GM21619 (cell line): ENCODE data around the gene PGLYRP3.
"Not testable (repeated sequence)": the region's sequence is repeated elsewhere in the genome, so short reads cannot be mapped to it uniquely, and the experiment has no call there.

ENCODE experiments used
- ATAC-seq: cut with Tn5 transposase; IDR thresholded peaks from one replicate; pipeline ENCODE4 v1.9.1; 2021; ENCODE audit not compliant: unreplicated experiment

PGLYRP3 gene

DNA sequence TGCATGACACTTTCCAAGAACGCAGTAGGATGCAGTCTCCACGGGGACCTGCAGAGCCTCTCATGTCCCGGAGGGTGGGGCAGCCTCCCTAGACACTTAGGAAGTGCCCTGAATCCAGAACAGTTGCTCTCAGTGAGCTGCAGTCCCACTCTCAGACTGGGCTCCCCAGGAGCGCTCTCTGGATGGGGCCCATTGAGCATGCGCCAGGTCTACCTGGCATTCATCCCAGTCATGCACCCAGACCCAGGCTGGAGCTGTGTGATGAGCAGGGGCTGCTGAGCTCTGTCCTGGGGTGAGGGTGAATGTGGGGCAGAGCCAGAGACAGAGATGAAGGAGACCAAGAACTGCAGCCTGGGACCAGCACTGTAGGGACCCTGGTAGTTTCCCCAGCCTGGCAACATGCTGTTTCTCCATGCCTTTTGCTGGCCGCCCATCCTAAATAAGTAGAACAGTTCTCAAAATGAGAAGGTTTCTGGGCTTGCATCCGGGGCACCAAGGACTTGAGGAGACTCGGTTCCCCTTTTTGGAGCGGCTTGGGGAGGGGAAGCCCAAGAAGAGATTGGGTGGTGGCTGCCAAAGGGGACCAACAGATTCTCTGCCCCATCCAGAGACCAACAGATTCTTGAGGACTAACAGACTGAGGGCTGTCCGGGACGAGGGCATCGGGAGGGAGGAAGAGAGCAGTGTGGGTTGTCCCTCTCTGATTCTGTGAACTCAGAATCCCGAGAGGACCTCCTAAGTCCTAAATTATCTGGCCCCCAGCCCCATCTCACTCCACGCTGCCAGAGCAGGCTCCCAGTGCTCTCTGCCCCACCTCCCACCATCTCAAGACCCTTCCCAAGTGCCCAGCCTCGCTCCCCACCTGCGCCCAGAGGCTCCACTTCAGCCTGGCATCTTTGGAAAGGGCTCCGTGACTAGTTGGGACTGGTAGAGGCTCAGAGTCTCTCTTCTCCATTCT is 36.9 kb upstream of the PGLYRP3 start:
- no peak for ATAC-seq

GRCh38 chr1:153348511-153349362 is 36.0 kb upstream of the PGLYRP3 start, which contains the start of gene PGLYRP4:
PGLYRP4 (minus strand) TSS chr1:153348841; CDS start chr1:153347932, 909 bp downstream.
- ATAC-seq: no peak

- no peak for ATAC-seq
Observed at GRCh38 chr1:153347856-153348255, 35.1 kb upstream of the PGLYRP3 start.

- not testable (repeated sequence) for ATAC-seq
Observed at GRCh38 chr1:153347049-153347448, 34.3 kb upstream of the PGLYRP3 start.

DNA sequence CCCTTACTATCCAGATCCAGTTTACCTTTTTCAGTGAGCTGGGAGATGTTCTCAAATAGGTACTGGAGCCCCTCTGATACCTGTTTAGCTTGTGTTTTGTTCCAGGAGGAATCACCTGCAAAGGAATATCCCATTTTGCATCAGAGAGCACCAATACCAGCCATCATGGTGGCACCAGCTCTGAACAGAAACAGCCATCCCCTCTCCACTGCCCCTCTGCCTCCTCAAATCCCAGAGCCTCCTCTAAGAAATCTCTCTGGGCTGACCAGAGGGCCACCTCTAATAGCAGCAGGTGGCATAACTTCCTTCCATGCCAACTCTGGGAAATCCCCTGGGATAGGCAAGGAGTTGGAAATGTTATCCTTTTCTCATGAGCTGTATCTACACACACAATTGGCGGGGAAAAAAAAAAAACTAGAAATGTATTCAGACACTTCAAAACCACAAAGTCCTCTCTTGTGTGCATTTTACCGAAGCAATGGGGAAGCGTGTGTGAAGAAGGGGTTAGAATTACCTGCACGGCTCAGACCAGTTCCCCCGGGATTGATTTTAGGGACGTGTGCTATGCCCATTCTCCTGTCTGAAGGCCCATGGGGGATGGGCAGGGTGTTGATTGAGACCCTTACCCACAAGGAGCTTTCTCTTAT is 33.4 kb upstream of the PGLYRP3 start:
- ATAC-seq: no peak

DNA sequence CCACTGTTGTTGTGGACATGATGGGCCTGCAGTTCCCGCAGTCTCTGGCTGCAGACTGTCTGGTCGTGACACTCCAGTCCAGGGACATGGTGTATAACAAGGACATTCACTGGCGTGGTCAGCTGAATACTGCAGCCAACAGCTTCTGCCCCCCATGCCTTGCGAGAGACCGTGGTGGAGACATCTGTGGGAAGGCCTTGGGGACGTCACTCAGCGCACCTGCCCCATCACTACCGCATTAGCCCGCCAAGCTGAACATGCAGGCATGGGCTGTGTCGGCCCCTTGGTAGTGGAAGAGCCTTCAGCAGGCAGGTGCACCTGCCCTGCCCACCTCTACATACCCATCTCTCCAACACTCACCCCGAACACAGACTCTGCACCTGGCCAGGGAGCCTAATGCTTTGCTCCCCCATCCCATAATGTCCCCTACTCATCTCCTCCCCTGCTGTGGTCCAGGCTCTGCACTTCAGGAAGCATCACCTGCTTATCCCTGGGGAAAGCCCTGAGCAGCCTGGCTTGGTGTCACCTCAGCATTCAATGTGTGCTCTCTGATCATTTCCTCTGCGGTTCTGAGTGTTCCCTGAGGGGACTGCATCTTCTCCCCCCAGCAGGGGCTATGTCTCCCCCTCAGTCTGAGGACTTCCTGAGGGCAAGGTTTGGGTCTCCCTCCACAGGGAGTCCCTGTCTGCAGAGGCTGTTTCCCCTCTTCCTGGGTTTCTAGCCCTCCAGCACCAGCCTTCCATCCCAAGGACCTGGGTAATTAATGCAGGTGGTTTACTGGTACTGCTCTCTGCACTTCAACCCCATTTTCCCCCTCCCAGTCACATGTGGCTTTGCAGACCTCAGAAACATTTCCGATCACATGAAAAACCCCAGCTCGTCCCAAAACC is 32.7 kb upstream of the PGLYRP3 start:
- ATAC-seq: no peak

DNA sequence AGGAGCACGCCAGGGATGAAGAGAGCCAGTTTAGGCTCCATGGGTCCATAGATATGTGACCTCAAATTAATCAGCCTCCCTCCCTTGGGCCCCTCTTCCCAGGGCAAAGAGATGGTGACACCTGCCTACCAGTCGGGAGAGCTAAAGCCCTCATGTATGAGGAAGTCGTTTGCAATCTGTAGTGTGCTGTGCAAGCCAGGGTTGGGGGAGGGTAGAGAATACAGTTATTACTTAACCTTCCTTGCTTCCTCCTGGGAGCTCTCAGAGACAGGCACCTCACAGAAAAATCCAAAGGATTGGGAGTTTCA is 31.9 kb upstream of the PGLYRP3 start:
- ATAC-seq: no peak

GRCh38 chr1:153343811-153344717 is 31.3 kb upstream of the PGLYRP3 start:
- ATAC-seq: no peak

- no peak for ATAC-seq
Observed at GRCh38 chr1:153343040-153343681, 30.4 kb upstream of the PGLYRP3 start.

DNA sequence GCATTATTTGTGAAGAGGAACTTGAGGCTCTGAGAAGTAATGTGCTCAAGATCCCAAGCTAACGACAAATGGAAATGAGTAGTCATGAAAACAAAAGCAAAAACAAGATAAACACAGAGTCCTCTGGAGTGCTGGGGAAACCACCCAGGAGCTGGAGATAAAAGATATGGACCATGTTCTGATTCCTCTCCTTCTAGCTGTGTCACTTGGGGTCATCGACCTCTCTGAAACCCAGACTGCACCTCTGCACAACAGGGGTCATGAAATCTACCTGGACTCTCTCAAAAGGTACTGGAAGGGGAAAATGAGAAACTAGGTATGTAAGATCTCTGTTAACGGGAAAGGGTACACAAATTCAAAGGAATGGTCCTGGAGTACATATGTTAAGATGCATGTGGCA is 29.4 kb upstream of the PGLYRP3 start:
- ATAC-seq: no peak

DNA sequence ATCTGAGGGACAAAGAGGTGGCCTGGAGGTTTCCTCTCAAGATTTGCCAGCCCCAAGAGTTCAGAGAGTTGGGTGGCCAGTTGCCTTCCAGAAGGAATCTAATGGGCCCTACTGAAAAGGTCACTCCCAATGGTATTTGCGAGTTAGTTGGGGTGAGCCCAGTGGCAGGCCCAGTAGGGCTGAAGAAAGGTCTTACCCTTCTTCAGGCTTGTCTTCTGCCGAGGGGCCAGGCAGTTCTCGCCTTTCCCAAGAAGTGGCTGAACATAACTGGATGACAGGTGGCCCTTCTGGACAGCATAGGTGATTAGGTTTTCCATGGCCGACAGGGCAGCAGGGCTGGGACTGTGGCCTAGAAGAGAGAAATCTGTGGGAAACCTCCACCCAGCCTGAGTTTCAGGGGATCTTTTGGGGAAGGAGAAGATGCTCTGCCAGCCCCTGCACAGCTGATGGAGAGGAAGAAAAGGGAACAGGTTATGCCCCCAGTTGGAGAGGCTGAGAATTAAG is 28.7 kb upstream of the PGLYRP3 start:
- ATAC-seq: no peak

DNA sequence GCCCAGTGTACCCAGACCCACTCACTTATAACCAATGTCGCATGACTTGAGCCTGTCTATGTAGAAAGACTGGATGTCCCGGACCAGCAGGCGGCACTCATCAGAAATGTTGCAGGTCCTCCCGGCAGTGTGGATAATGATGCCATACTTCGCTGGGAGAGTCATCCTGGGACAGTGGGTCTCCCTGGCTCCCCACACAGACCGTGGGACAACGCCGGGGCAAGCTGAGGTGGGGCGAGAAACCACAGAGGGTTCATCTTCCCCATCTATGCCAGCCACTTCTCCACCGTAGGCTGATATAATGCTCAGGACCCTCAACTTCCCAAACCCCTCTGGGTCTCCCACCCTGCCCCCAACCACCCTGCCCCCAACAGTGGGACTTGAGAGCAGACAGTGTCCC is 27.6 kb upstream of the PGLYRP3 start:
- ATAC-seq: no peak

GRCh38 chr1:153339802-153340201 is 27.1 kb upstream of the PGLYRP3 start:
- no peak for ATAC-seq

DNA sequence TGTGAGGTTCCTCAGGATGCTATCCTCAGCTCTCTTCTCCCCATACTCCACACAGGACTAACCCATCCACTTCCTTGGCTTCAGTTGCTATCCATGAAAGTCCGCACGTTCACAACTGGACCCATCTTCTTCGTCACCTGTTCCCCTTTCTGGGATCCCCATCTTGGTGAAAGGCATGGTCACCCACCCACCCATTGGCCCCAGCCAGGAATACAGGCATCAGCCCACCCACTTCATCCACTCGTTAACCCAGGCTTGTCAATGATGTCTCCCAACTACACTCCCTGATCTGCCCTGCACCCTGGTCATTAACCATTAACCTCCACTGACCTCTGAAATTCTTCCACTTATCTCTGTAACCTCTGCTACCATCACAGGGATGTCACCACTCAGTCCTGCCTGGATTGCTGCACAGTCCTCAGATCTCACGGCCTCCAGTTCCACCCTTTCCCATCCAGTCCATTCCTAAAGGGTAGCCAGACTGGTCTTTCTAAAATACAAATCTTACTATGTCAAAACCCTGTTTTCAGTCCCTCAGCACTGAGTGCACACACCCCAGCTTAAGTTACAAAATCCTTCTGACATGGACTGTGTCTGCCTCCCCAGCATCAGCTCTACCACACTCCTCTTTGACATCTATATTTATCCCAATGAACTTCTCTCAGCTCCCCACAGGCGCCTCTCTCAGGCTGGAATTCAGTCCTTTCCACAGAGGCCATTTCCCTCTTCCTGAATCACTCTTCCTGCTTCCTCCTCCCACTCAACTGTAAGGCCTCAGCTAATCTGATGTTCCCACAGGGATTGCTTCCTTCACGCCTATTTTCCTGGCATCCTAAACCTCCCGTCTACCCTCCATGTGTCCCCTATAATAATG is 25.5 kb upstream of the PGLYRP3 start:
- ATAC-seq: no peak

DNA sequence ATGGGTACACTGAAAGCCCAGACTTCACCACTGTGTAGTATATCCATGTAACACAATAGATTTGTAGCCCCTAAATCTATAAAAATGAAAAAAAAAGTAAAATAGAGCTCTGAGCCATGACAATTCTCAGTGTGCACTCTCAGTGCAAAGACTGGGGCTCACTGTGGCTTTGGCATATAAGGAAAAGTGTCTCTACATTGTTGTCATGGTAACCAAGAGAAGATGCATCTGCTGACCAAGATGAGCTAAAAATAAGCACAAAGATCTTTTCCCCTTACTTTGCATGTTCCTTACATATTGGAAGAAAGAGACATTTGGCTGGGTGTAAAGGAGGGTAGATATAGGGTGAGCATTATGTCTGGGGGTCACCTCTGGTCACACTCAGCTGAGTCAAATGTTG is 23.9 kb upstream of the PGLYRP3 start:
- no peak for ATAC-seq

DNA sequence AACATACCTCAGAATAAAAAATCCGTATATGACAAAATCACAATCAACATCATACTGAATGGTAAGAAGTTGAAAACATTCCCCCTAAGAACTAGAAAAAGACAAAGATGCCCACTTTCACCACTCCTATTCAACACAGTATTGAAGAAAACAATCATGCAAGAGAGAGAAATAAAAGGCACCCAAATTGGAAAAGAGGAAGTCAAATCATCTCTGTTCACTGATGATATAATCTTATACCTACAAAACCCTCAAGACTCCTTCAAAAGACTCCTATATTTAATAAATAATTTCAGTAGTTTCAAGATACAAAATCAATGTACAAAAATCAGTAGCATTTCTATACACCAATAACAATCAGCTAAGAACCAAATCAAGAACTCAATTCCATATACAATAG is 21.1 kb upstream of the PGLYRP3 start:
- ATAC-seq: no peak

- no peak for ATAC-seq
Observed at GRCh38 chr1:153324912-153325311, 12.2 kb upstream of the PGLYRP3 start.

DNA sequence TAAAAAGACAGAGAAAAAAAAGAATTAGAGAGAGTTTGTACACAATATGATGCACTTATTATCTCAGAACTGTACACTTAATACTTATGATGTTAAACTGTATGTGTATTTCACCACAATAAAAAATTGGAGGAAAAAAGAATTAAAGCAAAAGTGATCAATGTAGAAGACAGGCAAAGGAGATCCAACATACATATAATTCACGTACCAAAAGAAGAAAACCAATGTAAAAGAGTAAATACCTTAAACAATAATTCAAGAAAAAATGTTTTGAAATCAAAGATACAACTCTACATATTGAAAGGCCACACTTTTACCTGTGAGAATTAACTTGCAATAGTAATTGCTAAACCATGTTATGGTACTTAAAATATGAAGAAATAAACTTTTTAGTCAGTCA is 9.8 kb upstream of the PGLYRP3 start:
- ATAC-seq: no peak
